HAP-1 (cell line): ENCODE measurements around the gene KCNJ4.

Experiments used
- DNase-seq, 2 experiments: peaks; one replicate each; pipeline ENCODE4 v3.0.0-alpha.2; 2016 to 2020; ENCODE audit warnings: low spot score in 2 of 2
- H3K27me3 ChIP-seq: fragments of 250-450 bp; sonication (Bioruptor Pico); 2 replicates; pipeline ENCODE4 v1.5.1; 2020; ENCODE audit warnings: low read depth, mild to moderate bottlenecking, moderate library complexity
- H3K36me3 ChIP-seq: fragments of 250-450 bp; sonication (Bioruptor Pico); replicated peaks from 2 replicates; pipeline ENCODE4 v1.5.1; 2020; ENCODE audit warnings: mild to moderate bottlenecking
- H3K4me1 ChIP-seq: fragments of 250-450 bp; sonication (Bioruptor Pico); 2 replicates; pipeline ENCODE4 v1.5.1; 2020; ENCODE audit warnings: mild to moderate bottlenecking
- H3K4me3 ChIP-seq: fragments of 250-450 bp; sonication (Bioruptor Pico); 2 replicates; pipeline ENCODE4 v1.5.1; 2020; ENCODE audit warnings: mild to moderate bottlenecking, moderate library complexity
- H3K9me3 ChIP-seq: fragments of 250-450 bp; sonication (Bioruptor Pico); 2 replicates; pipeline ENCODE4 v1.5.1; 2020; ENCODE audit warnings: mild to moderate bottlenecking, moderate library complexity
- in situ Hi-C: fragments of 300-500 bp; cut with MboI; formaldehyde crosslinking; loops from 3 replicates; pipeline ENCODE4 v1.14.3; 2020; ENCODE audit warnings: low sequenced_read_pairs, inconsistent platforms, mixed read lengths

Gene KCNJ4

DNA sequence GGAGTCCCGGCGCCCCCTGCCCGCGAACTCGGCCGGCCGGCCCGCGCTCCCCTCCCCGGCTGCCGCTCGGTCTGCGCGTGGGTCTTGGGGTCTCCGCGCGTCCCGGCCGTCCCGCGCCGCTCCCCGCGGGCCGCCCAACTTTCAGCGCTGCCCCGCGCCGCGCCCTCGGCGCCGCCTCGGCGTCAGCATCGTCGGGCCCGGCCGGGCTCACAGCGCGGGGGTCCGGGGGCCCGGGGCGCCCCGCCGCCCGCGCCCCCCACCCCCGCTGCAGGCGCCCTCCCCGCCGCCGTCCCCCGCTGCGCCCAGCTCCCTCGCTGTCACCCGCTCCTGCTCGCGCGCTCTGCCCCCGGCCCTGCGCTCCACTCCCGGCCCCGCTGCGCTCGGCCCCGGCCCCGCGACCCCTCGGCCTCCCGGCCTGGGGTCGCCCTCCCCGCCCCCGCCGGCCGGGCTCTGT, at the start of gene KCNJ4:
Gene KCNJ4 (minus strand): TSS at position 124 of the 454 bp plus-strand sequence. CDS start 27,067 bp downstream, outside the sequence.
- Histone ChIP-seq H3K4me1 (peaks cover 6% of the 10 kb centered on the region), H3K36me3 (no peaks in the 10 kb centered on the region), H3K4me3 (peak within 1 kb of the TSS; percentile 39), H3K27me3 (no peaks in the 10 kb centered on the region), H3K9me3 (no peaks in the 10 kb centered on the region)
- in situ Hi-C loops, result no loop called here
- no peak for DNase-seq

DNA sequence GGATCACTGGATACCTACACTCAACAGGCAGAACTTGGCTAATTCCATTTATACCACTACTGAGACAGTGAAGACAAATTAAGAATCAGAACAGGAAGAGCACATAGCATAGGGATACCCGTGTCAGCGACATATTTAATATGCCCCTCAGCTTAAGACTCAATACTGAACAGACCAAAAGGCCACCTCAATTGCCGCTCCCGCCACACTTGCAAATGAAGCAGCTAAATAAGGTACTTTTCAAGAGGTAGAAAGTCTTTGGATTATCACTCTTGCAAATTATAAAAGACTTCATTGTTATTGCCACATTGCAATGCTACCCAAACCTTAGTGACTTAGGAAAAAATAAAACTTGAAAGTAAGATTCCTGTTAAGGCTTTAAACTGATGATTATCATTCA, 48.0 kb upstream of the KCNJ4 start:
- H3K4me3 ChIP-seq, result peak overlapping the region; percentile 99
- H3K27me3 ChIP-seq, result no peaks in the 10 kb centered on the region
- in situ Hi-C loops, result no loop called here
- no peaks in the 10 kb centered on the region for H3K9me3 ChIP-seq
- peaks cover 21% of the 10 kb centered on the region for H3K4me1 ChIP-seq
- peaks cover 71% of the 10 kb centered on the region for H3K36me3 ChIP-seq
- DNase-seq, result peak; percentile 71 to 73

DNA sequence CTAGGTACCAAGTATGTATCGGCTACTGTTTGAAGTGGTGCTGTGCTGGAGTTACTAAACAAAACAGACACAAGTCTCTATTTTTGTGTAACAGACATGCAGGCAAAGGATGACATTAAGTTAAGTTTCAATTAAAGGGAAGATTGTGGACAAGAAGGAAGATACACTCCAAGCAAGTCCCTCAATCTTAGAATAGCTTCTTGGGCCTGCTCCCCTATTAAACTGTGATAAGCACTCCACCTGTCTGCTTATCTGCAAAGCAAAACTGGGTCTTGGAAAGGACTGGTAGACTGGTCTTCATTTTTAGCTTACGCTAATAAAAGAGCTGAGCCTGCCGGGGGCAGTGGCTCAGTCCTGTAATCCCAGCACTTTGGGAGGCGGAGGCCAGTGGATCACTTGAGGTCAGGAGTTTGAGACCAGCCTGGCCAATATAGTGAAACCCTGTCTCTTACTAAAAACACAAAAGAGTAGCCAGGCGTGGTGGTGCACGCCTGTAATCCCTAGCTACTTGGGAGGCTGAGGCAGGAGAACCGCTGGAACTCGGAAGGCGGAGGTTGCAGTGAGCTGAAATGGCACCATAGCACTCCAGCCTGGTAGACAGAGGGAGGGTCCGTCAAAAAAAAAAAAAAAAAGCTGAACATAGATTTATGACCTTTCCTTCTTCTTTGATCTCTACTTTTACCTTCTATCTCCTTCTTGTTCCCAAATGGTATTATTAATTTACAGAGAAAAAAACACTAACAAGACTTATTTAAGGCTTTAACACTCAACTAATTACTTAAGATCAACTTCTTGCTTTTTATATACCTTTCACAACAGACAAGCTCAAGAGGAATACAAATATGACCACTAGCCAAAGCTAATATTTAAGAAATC, 47.0 kb upstream of the KCNJ4 start:
- H3K36me3 ChIP-seq, result peaks cover 81% of the 10 kb centered on the region
- H3K27me3 ChIP-seq, result no peaks in the 10 kb centered on the region
- no peak for DNase-seq
- no peaks in the 10 kb centered on the region for H3K9me3 ChIP-seq
- in situ Hi-C loops, result no loop called here
- no peak overlapping the region for H3K4me3 ChIP-seq
- peaks cover 20% of the 10 kb centered on the region for H3K4me1 ChIP-seq

GRCh38 chr22:38497869-38498268, 42.9 kb upstream of the KCNJ4 start:
- peaks cover 98% of the 10 kb centered on the region for H3K36me3 ChIP-seq
- H3K4me3 ChIP-seq, result no peak overlapping the region
- in situ Hi-C loops, result loop anchor here (25.0 kb wide), 2 partner anchors 611 to 1986 kb away; partner anchors contain the start of gene FOXRED2
- peaks cover 6% of the 10 kb centered on the region for H3K4me1 ChIP-seq
- H3K9me3 ChIP-seq, result no peaks in the 10 kb centered on the region
- DNase-seq, result no peak
- H3K27me3 ChIP-seq, result no peaks in the 10 kb centered on the region

GRCh38 chr22:38494939-38495338, 39.9 kb upstream of the KCNJ4 start:
- DNase-seq, result no peak
- Histone ChIP-seq H3K36me3 (peaks cover 100% of the 10 kb centered on the region), H3K4me1 (no peaks in the 10 kb centered on the region), H3K27me3 (no peaks in the 10 kb centered on the region), H3K4me3 (no peak overlapping the region), H3K9me3 (no peaks in the 10 kb centered on the region)
- in situ Hi-C loops, result loop anchor here (25.0 kb wide), 2 partner anchors 608 to 1983 kb away; partner anchors contain the start of gene FOXRED2

GRCh38 chr22:38494498-38494897, 39.5 kb upstream of the KCNJ4 start:
- H3K27me3 ChIP-seq, result no peaks in the 10 kb centered on the region
- no peaks in the 10 kb centered on the region for H3K9me3 ChIP-seq
- DNase-seq, result no peak
- in situ Hi-C loops, result loop anchor here (25.0 kb wide), 2 partner anchors 607 to 1982 kb away; partner anchors contain the start of gene FOXRED2
- peaks cover 100% of the 10 kb centered on the region for H3K36me3 ChIP-seq
- H3K4me3 ChIP-seq, result no peak overlapping the region
- H3K4me1 ChIP-seq, result no peaks in the 10 kb centered on the region

- Histone ChIP-seq H3K9me3 (no peaks in the 10 kb centered on the region), H3K4me1 (no peaks in the 10 kb centered on the region), H3K4me3 (no peak overlapping the region), H3K36me3 (peaks cover 100% of the 10 kb centered on the region), H3K27me3 (no peaks in the 10 kb centered on the region)
- DNase-seq, result no peak
- in situ Hi-C loops, result loop anchor here (25.0 kb wide), 2 partner anchors 605 to 1980 kb away; partner anchors contain the start of gene FOXRED2
Measured at GRCh38 chr22:38491707-38492348, 36.8 kb upstream of the KCNJ4 start.

- no peak for DNase-seq
- Histone ChIP-seq H3K9me3 (no peaks in the 10 kb centered on the region), H3K4me1 (no peaks in the 10 kb centered on the region), H3K27me3 (no peaks in the 10 kb centered on the region), H3K4me3 (no peak overlapping the region), H3K36me3 (peaks cover 100% of the 10 kb centered on the region)
- in situ Hi-C loops, result loop anchor here (25.0 kb wide), 2 partner anchors 604 to 1979 kb away; partner anchors contain the start of gene FOXRED2
Measured at GRCh38 chr22:38490915-38491314, 35.9 kb upstream of the KCNJ4 start.

DNA sequence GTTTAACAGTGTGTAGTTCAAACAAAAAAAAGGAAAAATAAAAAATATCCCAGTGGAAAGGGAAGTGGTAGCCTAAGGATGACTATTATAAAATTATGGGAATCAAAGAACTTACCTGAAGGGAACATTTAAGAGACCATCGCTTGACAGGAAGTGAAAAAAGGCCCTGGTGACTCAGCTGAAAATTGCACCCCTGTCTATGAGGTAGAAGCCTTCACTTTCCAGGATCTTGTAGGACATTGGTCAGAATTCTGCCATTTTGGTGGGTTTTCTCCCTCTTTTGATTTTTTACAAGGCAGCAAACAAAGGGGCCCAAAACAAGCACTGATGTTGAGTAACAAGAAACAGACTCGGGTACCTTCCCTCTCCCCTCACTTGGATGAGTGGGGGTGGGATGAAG, 35.5 kb upstream of the KCNJ4 start:
- Histone ChIP-seq H3K9me3 (no peaks in the 10 kb centered on the region), H3K36me3 (peaks cover 98% of the 10 kb centered on the region), H3K27me3 (no peaks in the 10 kb centered on the region), H3K4me3 (no peak overlapping the region), H3K4me1 (no peaks in the 10 kb centered on the region)
- in situ Hi-C loops, result loop anchor here (25.0 kb wide), 2 partner anchors 603 to 1978 kb away; partner anchors contain the start of gene FOXRED2
- DNase-seq, result no peak

- no peaks in the 10 kb centered on the region for H3K4me1 ChIP-seq
- no peak overlapping the region for H3K4me3 ChIP-seq
- in situ Hi-C loops, result loop anchor here (25.0 kb wide), 2 partner anchors 602 to 1977 kb away; partner anchors contain the start of gene FOXRED2
- no peak for DNase-seq
- no peaks in the 10 kb centered on the region for H3K27me3 ChIP-seq
- no peaks in the 10 kb centered on the region for H3K9me3 ChIP-seq
- H3K36me3 ChIP-seq, result peaks cover 97% of the 10 kb centered on the region
Measured at GRCh38 chr22:38489561-38490145, 34.7 kb upstream of the KCNJ4 start.

GRCh38 chr22:38489142-38489541, 34.1 kb upstream of the KCNJ4 start:
- Histone ChIP-seq H3K9me3 (no peaks in the 10 kb centered on the region), H3K4me1 (no peaks in the 10 kb centered on the region), H3K4me3 (no peak overlapping the region), H3K36me3 (peaks cover 97% of the 10 kb centered on the region), H3K27me3 (no peaks in the 10 kb centered on the region)
- in situ Hi-C loops, result loop anchor here (25.0 kb wide), 2 partner anchors 602 to 1977 kb away; partner anchors contain the start of gene FOXRED2
- DNase-seq, result no peak

GRCh38 chr22:38487946-38488345, 32.9 kb upstream of the KCNJ4 start:
- DNase-seq, result no peak
- in situ Hi-C loops, result loop anchor here (25.0 kb wide), 2 partner anchors 601 to 1976 kb away; partner anchors contain the start of gene FOXRED2
- H3K36me3 ChIP-seq, result peaks cover 97% of the 10 kb centered on the region
- H3K4me3 ChIP-seq, result no peak overlapping the region
- H3K9me3 ChIP-seq, result no peaks in the 10 kb centered on the region
- H3K27me3 ChIP-seq, result no peaks in the 10 kb centered on the region
- no peaks in the 10 kb centered on the region for H3K4me1 ChIP-seq

GRCh38 chr22:38485783-38486182, 30.8 kb upstream of the KCNJ4 start:
- Histone ChIP-seq H3K9me3 (no peaks in the 10 kb centered on the region), H3K4me1 (no peaks in the 10 kb centered on the region), H3K27me3 (no peaks in the 10 kb centered on the region), H3K4me3 (no peak overlapping the region), H3K36me3 (peaks cover 97% of the 10 kb centered on the region)
- no peak for DNase-seq
- in situ Hi-C loops, result loop anchor here (25.0 kb wide), 2 partner anchors 598 to 1973 kb away; partner anchors contain the start of gene FOXRED2
